Left ventricle myocardium superior (tissue), 1 donor: ENCODE data around the gene FOXK2. TPM values are rescaled to one million over a fixed set of nuclear protein-coding genes. Genes with fewer than 3 reads are reported as not detected.

Experiments used
- ATAC-seq: fragments of 200-7000 bp; cut with Tn5 transposase; one replicate; pipeline ENCODE4 v1.9.1; 2020; ENCODE audit warnings: mild to moderate bottlenecking, moderate library complexity
- DNase-seq: peaks from one replicate; pipeline ENCODE4 v3.0.0-alpha.2; 2020
- intact Hi-C: fragments of 100-400 bp; cut with micrococcal nuclease; formaldehyde crosslinking; loops from one replicate; pipeline ENCODE4 v1.11.0; 2022
- total RNA-seq: library from RNA; stranded (reverse); fragmentation: NEBNext Ultra II Directional; extraction: Animal tissue kit (Norgen Biotek cat#: 25700); gene quantifications from one replicate; pipeline ENCODE4 v1.2.1, GENCODE V29; 2021
- donor health status: DM: no; HTN: yes; CAD: no; lungs with severe emphysema.

Gene FOXK2
- total RNA-seq, 1 donor from 2014 or later = 41.5 TPM

GRCh38 chr17:82648165-82648668 is 128.7 kb downstream of the FOXK2 start, which contains the start of gene WDR45B:
WDR45B (minus strand) TSS chr17:82648444; CDS start chr17:82648340, 104 bp downstream.
- peak; percentile 98 for DNase-seq
- intact Hi-C loops = no loop called here
- peak; percentile 97 for ATAC-seq

GRCh38 chr17:82648742-82649331 is 129.3 kb downstream of the FOXK2 start:
- DNase-seq = peak; percentile 68
- peak; percentile 35 for ATAC-seq
- intact Hi-C loops = no loop called here

- no peak for ATAC-seq
- intact Hi-C loops = no loop called here
- DNase-seq = no peak
These were observed 130.1 kb downstream of the FOXK2 start for GRCh38 chr17:82649501-82650261.

GRCh38 chr17:82650723-82651122 is 131.2 kb downstream of the FOXK2 start:
- intact Hi-C loops = no loop called here
- DNase-seq (no peak), ATAC-seq (no peak)

GRCh38 chr17:82653651-82654528 is 134.4 kb downstream of the FOXK2 start:
- intact Hi-C loops = no loop called here
- no peak for DNase-seq
- ATAC-seq = no peak

Other genes starting within 250 kb of the FOXK2 start
- 64.4 TPM for gene CSNK1D, start 246.0 kb upstream of the FOXK2 start, total RNA-seq
- 0.64 TPM for gene CD7, start 202.1 kb upstream of the FOXK2 start, total RNA-seq
- gene SECTM1, start 186.0 kb upstream of the FOXK2 start, total RNA-seq = 5.5 TPM
- not detected for gene TEX19, start 160.5 kb upstream of the FOXK2 start, total RNA-seq
- 2.1 TPM for gene UTS2R, start 148.0 kb upstream of the FOXK2 start, total RNA-seq
- gene HEXD, start 101.4 kb upstream of the FOXK2 start, total RNA-seq = 18.6 TPM
- gene OGFOD3, start 101.1 kb upstream of the FOXK2 start, total RNA-seq = 28.5 TPM
- 30.8 TPM for gene CYBC1, start 69.0 kb upstream of the FOXK2 start, total RNA-seq
- gene NARF, start 61.0 kb upstream of the FOXK2 start, total RNA-seq = 90.4 TPM
- gene WDR45B, start 128.7 kb downstream of the FOXK2 start, total RNA-seq = 37.3 TPM
- 21.3 TPM for gene RAB40B, start 179.0 kb downstream of the FOXK2 start, total RNA-seq
- 14.0 TPM for gene FN3KRP, start 197.0 kb downstream of the FOXK2 start, total RNA-seq
- 92.6 TPM for gene FN3K, start 215.9 kb downstream of the FOXK2 start, total RNA-seq
- 53.4 TPM for gene TBCD, start 232.3 kb downstream of the FOXK2 start, total RNA-seq